Activated gamma-delta T cell treated with anti-CD3 and anti-CD28 coated beads, Interleukin-2, amount 50 U/mL, for 16 hours (primary cell): Measurements from ENCODE around the gene IKZF5.

Experiments used
- DNase-seq: peaks from one replicate; pipeline ENCODE4 v3.0.0-alpha.2; 2020; ENCODE audit warnings: low read depth

The IKZF5 gene

GRCh38 chr10:122980209-122981065 lies 28.2 kb downstream of the IKZF5 start, which contains the start of gene PSTK:
Gene PSTK (plus strand): TSS chr10:122980401. CDS start chr10:122980480, 79 bp downstream.
- DNase-seq = peak; percentile 79

DNA sequence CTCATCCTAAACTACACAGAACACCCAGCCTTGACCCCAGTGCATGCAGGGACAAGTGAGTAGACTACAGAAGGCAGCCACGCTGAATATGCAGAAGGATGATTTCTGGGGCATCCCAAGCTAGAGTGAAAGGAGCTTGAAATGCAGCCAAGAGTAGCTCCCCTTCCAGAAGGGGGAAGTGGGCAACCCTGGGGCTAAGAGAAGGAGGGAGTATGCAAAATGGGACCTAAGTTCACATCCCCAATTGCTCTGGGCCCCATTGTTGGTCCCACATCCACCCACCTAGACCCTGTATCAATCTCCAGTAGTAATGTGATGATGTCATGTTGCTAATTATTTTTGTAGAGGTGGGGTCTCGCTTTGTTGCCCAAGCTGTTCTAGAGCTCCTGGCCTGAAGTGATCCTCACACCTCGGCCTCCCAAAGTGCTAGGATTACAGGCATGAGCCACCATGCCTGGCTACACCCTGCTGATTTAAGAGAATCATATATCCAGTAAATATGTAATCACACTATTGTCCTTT lies 34.0 kb downstream of the IKZF5 start:
- no peak for DNase-seq

DNA sequence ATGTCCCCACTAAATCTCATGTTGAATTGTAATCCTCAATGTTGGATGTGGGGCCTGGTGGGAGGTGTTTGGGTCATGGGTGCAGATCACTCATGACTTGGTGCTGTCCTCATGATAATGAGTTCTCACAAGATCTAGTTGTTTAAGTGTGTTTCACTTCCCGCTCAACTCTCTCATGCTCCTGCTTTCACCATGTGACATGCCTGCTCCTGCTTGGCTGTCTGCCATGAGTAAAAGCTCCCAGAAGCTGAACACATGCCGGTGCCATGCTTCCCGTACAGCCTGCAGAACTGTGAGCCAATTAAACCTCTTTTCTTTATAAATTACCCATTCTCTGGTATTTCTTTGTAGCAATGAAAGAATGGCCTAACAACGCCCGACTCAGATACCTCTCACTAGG lies 34.6 kb downstream of the IKZF5 start:
- no peak for DNase-seq

- DNase-seq = no peak
Observed at GRCh38 chr10:122968698-122969097, 39.9 kb downstream of the IKZF5 start.

DNA sequence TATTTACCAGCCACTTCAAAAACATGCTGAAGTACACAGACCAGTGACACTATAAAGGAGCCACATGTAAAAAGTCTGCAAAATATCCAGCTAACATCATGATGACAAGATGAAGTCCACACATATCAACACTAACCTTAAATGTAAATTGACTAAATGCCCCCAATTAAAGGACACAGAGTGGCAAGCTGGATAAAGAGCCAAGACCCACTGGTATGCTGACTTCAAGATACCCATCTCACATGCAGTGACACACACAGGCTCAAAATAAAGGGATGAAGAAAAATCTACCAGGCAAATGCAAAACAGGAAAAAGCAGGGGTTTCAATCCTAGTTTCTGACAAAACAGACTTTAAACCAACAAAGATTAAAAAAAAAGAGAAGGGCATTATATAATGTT lies 41.7 kb downstream of the IKZF5 start:
- no peak for DNase-seq

GRCh38 chr10:122962405-122962804 lies 46.2 kb downstream of the IKZF5 start:
- DNase-seq = no peak

- DNase-seq = no peak
Observed at GRCh38 chr10:122957474-122957873, 51.1 kb downstream of the IKZF5 start.

DNA sequence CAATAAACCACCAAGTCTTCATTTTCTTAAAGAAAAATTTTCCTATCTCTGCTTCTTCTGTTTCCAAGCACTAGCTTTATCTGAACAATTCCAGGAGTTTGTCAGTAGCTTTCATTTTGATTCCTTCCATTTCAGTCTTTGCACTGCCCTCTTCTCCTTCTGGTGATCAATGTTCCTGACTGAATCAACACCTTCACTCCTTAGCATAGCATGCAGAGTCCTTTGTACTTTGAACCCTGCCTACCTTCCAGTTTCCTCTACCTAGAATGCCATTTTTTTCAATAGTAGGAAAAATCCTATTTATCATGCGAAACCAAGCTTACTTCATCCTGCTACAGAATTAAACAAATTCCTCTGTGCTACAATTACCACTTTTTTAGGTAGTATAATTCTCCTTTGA lies 52.7 kb downstream of the IKZF5 start:
- no peak for DNase-seq

DNA sequence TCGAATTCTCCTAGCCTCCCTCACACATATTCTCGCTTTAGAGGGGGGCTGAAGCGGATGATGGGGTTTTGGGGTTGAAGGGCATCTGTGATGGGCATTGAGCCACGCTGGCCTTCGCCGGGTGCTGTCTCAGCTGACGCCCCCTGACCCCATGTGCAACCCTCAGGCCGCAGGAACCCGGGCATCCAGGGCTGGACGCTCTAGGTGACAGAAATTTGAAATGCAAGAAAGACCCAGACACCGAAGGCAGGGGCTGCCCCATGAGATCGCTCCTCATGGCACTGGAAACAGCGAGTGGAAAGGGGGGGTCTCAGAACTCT lies 53.9 kb downstream of the IKZF5 start:
- no peak for DNase-seq

GRCh38 chr10:122953902-122954730 lies 54.5 kb downstream of the IKZF5 start, which contains the start of gene C10orf88:
Gene C10orf88 (minus strand): TSS chr10:122954227. CDS start chr10:122954178, 49 bp downstream.
- peak; percentile 96 for DNase-seq

DNA sequence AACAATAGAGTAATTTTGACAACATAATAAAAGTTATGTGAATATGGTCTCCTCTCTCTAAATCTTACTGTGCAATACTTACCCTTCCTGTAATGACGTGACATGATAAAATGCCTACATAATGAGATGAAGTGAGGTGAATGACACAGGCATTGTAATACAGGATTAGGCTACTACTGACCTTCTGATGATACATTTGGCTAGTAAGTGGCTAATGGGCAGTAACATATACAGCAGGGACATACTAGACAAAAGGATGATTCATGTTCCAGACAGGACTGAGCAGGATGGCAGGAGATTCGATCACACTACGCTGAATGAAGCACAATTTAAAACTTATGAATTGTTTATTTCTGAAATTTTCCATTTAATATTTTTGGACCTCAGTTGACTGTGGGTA lies 59.3 kb downstream of the IKZF5 start:
- DNase-seq = no peak
